Calu3 (cell line): ENCODE results near the gene RAB22A. TPM values are rescaled to one million over a fixed set of nuclear protein-coding genes. Genes with fewer than 3 reads are reported as not detected.

Experiments
- BruUV-seq: library from RNA; stranded (reverse); fragments of 400-500 nt; replicated peaks from 2 replicates; lab custom pipeline; 2021; lab: Mats Ljungman, UMichigan
- CTCF ChIA-PET: fragments of 300-600 bp; sonication (Branson Sonifier 250); formaldehyde crosslinking; loops from one replicate; lab custom pipeline; 2022; ENCODE audit warnings: antibody characterized with exemption; lab: Charles Lee
- DNase-seq: peaks from one replicate; pipeline ENCODE4 v3.0.0; 2022
- H3K27ac Mint-ChIP-seq: one replicate; pipeline ENCODE4 v1.8.0; 2022; ENCODE audit warnings: mixed read lengths; ENCODE audit not compliant: unreplicated experiment
- H3K27me3 Mint-ChIP-seq: one replicate; pipeline ENCODE4 v1.8.0; 2022; ENCODE audit warnings: mixed read lengths; ENCODE audit not compliant: unreplicated experiment
- H3K36me3 Mint-ChIP-seq: one replicate; pipeline ENCODE4 v1.8.0; 2022; ENCODE audit warnings: mild to moderate bottlenecking, moderate library complexity, mixed read lengths; ENCODE audit not compliant: insufficient read depth, unreplicated experiment
- H3K4me1 Mint-ChIP-seq: one replicate; pipeline ENCODE4 v1.8.0; 2022; ENCODE audit warnings: mild to moderate bottlenecking, low read depth, mixed read lengths; ENCODE audit not compliant: unreplicated experiment
- H3K4me3 Mint-ChIP-seq: one replicate; pipeline ENCODE4 v1.8.0; 2022; ENCODE audit warnings: mild to moderate bottlenecking, low read depth, moderate library complexity, mixed read lengths; ENCODE audit not compliant: unreplicated experiment
- H3K9me3 Mint-ChIP-seq: one replicate; pipeline ENCODE4 v1.8.0; 2022; ENCODE audit warnings: low read depth, mixed read lengths; ENCODE audit not compliant: unreplicated experiment
- intact Hi-C: fragments of 100-400 bp; cut with micrococcal nuclease; formaldehyde crosslinking; loops from one replicate; pipeline ENCODE4 v1.10.0; 2022; ENCODE audit not compliant: unreplicated experiment
- total RNA-seq: library from RNA; stranded (reverse); gene quantifications from 2 replicates; pipeline ENCODE4 v1.2.3, GENCODE V29; 2022
- TF ChIP-seq, protein P1 (sequence below): fragments of 200-600 bp; IDR thresholded peaks from one replicate; pipeline ENCODE4 v1.8.0; 2022; ENCODE audit warnings: antibody characterized with exemption; ENCODE audit not compliant: unreplicated experiment

The RAB22A gene
- total RNA-seq, 1 experiment from 2014 or later = 29.0 TPM

DNA sequence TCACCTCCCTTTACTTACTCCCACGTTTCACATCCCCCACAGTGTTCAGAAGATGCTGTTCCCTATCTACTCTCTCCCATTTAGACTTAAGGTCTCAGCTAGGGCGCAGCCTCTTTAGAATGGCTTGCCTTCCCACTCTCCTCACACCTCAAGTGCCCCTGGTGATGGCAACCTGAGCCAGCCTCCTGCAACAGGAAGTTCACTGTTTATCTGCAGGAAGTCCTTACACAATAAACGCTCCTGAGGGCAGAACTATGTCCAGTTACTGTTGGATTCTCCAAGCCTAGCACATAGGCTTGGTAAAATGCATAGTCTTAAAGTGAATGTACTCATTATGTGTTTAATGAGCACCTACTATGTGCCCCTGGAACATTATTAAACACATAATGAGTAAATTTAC lies 21.9 kb upstream of the RAB22A start:
- H3K36me3 Mint-ChIP-seq = no peaks in the 10 kb centered on the region
- DNase-seq = no peak
- intact Hi-C loops = no loop called here
- H3K27me3 Mint-ChIP-seq = no peaks in the 10 kb centered on the region
- CTCF ChIA-PET = interaction anchor here (0.5 to 0.7 kb wide), 3 partner anchors 38 to 1701 kb away, joined by 4 read pairs; no protein-coding TSS in a partner anchor
- H3K4me1 Mint-ChIP-seq = no peaks in the 10 kb centered on the region
- no TSS peak for BruUV-seq
- H3K9me3 Mint-ChIP-seq = no peaks in the 10 kb centered on the region
- H3K27ac Mint-ChIP-seq = no peak overlapping the region
- TF ChIP-seq, protein P1, sequence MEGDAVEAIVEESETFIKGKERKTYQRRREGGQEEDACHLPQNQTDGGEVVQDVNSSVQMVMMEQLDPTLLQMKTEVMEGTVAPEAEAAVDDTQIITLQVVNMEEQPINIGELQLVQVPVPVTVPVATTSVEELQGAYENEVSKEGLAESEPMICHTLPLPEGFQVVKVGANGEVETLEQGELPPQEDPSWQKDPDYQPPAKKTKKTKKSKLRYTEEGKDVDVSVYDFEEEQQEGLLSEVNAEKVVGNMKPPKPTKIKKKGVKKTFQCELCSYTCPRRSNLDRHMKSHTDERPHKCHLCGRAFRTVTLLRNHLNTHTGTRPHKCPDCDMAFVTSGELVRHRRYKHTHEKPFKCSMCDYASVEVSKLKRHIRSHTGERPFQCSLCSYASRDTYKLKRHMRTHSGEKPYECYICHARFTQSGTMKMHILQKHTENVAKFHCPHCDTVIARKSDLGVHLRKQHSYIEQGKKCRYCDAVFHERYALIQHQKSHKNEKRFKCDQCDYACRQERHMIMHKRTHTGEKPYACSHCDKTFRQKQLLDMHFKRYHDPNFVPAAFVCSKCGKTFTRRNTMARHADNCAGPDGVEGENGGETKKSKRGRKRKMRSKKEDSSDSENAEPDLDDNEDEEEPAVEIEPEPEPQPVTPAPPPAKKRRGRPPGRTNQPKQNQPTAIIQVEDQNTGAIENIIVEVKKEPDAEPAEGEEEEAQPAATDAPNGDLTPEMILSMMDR = no peak
- H3K4me3 Mint-ChIP-seq = no peak overlapping the region

DNA sequence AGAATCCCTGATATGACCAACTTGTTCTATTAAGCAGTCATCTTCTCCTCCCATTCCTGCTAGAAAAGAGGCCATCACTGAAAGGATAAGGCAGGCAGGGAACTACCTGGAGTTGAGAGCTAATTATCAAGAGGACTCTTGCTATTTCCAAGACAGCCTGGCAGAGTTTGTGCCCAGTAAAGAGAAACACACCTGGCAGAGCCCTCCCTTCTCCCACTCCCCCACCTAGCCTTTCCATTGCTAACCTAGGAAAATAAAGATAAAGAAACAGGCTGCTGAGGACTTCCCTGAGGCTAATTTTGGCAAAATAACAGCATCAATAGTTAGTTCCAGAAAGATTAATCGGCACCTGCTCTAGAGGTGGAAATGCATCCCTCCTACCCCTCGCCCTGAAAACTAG lies 20.4 kb upstream of the RAB22A start:
- CTCF ChIA-PET = no interaction called here
- Mint-ChIP-seq H3K4me3 (no peak overlapping the region), H3K9me3 (no peaks in the 10 kb centered on the region), H3K4me1 (no peaks in the 10 kb centered on the region), H3K36me3 (no peaks in the 10 kb centered on the region), H3K27ac (no peak overlapping the region), H3K27me3 (no peaks in the 10 kb centered on the region)
- BruUV-seq = no TSS peak
- DNase-seq = no peak
- TF ChIP-seq, protein P1 = no peak
- intact Hi-C loops = no loop called here

DNA sequence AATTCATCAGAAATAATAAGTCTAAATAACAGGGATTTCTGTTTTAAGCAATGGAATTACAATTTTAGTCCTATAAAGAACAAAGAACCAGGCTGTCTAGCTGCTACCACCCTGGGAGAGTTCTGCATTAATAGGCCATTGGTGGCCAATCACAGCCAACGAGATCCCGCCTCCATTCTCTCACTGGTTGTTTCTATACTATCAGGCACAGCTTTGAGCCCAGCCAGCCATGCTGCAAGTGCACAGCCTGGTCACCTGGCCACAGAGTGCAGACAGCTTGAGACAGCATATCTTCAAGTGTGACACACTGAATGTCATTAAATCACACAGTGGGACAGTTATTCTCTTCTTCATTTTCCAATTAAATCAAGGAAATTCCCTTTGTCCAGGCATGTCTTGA lies 16.1 kb upstream of the RAB22A start:
- BruUV-seq = no TSS peak
- no peaks in the 10 kb centered on the region for H3K9me3 Mint-ChIP-seq
- no peak overlapping the region for H3K4me3 Mint-ChIP-seq
- TF ChIP-seq, protein P1 = no peak
- H3K36me3 Mint-ChIP-seq = no peaks in the 10 kb centered on the region
- DNase-seq = no peak
- H3K27me3 Mint-ChIP-seq = no peaks in the 10 kb centered on the region
- H3K27ac Mint-ChIP-seq = no peak overlapping the region
- H3K4me1 Mint-ChIP-seq = no peaks in the 10 kb centered on the region
- CTCF ChIA-PET = interaction anchor here (1.1 kb wide), 1 partner anchor 14 kb away, joined by 3 read pairs; no protein-coding TSS in a partner anchor
- intact Hi-C loops = no loop called here

DNA sequence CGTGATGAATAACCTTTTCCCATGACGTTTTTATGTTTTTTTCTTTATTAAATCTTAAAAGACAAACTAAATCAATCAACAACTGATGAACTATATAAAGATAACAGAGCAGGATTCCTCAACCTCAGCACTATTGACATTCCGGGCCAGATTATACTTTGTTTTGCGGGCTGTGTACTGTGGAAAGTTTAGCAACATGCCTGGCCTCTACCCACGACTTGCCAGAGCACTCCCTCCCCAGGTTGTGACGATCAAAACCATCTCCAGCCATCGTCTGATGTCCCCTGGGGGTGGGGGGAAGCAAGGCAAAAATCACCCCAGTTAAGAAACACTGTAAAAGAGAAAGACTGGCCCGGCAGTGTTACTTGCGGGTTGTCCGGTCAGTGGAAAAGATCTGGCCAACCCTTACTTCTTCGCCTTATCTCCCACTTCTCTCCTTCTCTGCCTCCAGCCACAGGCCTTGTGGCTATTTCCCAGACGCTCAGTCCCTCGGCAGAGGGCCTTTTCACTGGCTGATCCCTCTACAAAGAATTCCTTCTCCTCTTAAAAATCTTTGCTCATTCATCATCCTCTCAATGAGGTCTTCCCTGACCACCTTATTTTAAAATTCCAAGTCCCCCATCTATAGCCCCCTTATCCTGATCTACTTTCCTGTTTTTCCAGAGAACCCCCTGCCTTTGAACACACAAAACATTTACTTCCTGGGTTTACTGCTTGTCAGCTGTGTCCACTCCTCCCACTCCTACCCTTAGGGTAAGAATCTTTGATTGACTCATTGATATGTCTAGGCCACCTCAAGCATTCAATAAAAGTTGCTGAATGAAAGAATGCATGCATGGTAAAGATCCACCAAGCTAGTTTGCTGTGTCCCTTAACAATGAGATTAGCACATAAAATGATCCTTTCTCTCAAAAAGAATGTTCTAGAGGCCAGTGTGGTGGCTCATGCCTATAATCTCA lies 14.7 kb upstream of the RAB22A start:
- CTCF ChIA-PET = no interaction called here
- intact Hi-C loops = no loop called here
- Mint-ChIP-seq H3K36me3 (no peaks in the 10 kb centered on the region), H3K9me3 (no peaks in the 10 kb centered on the region), H3K4me1 (no peaks in the 10 kb centered on the region), H3K4me3 (no peak overlapping the region), H3K27me3 (no peaks in the 10 kb centered on the region), H3K27ac (no peak overlapping the region)
- TF ChIP-seq, protein P1 = no peak
- BruUV-seq = no TSS peak
- no peak for DNase-seq
